ENCODE measurements around the gene RIGI.
"Not testable (repeated sequence)": the region's sequence is repeated elsewhere in the genome, so short reads cannot be mapped to it uniquely, and the experiment has no call there.

The RIGI gene

DNA sequence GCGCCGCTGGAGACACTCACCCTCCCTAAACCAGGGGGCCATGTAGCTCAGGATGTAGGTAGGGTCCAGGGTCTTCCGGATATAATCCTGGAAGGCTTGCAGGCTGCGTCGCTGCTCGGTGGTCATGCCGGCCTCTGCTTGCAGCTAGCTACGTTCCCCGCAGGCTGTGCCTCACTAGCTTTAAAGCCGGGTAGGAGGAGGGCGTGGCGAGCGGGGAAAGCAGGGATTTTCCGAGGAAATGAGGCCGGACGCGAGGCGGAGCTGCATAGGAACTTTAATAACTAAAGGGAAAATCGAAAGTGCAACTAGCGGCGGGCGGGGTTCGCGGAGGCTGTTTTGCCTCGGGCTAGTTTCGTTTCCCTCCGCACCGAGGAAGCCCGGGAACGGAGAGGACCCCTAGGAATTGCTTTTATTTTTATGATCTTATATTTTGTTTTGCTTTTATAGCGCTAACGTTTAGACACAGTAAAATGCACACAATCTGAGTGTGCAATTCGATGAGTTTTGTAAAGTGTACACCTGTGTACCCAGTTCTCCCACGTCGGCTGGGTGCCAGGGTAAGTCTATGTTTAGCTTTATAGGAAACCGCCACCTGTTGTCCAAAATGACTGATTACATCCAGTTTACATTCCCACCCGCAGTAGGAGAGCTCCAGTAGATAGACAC is at the start of gene RIGI:
RIGI (minus strand) TSS at position 156 of the 666 bp plus-strand sequence; CDS start at position 126, 30 bp downstream.
- DNase-seq (ENCODE audit: low read depth) = peak; percentile 69

DNA sequence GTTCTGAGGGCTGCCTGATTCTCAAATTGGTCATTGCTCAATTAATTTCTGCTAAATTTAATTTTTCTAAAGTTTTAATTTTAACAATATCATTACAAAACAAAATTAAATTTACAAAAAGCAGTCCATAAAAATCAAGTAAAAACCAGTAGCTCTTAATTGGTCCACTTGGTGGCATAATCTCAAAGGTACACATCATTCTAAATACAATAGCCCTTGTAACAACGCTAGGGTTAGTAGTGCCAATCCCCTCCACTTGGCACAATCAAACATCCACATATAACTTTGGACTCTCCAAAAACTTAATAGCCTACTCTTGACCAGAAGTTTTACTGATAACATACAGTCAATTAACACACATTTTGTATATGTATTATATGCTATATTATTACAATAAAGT is 48.9 kb upstream of the RIGI start:
- no peak for DNase-seq (ENCODE audit: low read depth)

DNA sequence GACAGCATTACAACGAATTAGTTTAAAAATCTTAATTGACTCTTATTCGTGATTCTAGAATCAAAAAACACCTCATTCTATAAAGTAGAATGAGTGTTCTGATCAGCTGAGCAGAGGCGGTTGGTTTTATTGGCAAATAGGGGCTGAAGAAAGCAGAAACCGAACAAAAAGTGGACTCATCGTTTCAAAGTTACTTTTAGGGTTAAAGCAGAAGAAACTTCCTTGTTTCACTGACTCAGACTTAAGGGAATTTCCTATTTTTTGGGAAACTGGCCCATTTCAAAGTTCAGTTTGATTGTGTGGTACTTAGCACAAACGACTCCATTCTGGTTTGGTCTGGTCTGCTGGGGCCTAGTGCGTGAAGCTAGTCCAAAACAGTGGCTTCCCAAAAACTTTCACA is 47.8 kb upstream of the RIGI start:
- no peak for DNase-seq (ENCODE audit: low read depth)

DNA sequence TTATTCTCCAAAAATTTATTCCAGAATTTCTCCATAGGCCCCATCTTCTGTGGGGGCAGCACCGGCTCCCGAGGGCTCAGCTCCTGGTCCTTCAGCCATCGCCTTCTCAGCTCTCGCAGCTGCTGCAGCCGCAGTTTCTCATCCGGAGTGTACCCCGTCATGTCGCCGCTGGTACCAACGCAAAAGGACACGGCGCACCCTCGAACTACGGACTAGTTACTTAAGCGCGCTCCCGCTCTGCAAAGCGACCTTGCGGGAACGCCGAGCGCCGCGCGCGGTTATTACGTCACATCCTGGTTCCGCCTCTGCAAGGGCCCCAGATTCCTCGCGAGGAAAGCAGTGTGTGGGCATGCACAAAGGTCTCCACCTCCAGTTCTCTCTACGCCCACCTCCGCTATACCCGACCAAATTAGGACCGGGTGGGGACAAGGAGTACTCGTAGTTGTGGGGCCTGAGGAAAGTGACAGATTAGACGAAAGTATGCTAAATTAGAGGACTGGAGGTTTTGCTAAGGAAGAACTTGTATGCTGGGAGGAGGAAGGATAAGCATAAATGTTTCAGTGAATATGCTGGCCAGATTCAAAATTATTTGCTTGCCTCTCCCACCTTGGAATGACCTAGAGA is 47.0 kb upstream of the RIGI start, which contains the start of gene NDUFB6:
NDUFB6 (minus strand) TSS at position 260 of the 624 bp plus-strand sequence; CDS start at position 161, 99 bp downstream.
- DNase-seq (ENCODE audit: low read depth) = peak; percentile 90

DNA sequence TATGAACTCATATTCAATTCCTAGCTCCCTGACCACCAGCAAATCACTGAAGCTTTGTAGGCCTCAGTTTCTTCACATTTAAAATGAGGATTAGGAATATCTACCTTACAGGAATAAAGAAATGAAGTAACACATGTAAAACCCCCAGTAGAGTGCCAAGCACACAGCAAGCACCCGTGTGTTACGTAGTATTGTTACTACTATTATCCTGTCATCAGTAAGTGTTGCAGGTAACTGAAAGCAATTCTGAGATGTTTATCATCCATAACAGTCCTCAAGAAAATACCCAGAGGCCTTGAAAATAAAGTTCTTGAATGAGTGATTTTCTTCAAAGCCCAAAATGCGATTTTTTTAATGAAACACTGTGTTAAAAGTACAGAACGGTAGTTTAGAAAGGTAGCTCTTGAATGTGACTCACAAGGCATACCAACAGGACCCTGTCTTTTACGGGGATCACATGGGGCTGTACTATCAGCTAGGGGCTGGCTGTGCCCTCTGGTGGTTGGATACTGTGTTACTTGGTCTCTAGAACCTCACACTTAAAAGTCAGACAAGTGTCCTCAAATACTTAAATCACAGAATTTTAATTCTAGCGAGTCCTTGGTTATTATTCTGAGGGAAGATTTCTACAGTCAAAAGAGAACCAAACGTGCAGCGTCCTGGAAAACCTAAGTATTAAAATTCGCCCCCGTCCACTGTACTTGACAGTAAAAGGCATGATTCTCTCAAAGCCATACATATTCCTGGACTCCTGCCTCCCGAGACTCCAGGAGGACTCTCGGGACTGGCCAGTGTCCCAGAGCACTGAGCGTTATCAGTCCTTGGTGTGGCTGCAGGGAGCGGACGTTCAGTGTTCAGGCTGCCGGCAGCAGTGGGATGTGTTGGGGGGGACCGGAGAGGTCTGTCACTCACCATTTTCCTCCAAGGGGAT is 46.2 kb upstream of the RIGI start:
- peak; percentile 59 for DNase-seq (ENCODE audit: low read depth)

DNA sequence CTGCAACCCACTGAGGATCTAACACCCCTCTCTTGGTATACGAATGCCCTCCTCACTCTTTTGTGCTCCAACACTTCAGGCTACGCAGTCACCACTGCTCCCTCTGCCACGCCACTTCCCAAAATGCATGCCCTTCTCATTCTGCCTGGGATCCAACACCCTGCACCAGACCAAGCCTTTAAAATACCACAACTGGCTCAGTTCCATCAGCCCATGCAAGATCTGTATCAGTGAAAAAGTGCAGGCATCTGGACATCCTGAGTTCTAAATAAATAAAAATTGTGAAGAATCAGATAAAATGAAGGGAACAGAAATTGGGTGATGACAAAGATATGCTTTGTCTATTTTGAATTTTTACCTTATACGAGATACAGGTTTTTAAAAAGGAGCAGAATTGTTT is 44.3 kb upstream of the RIGI start:
- no peak for DNase-seq (ENCODE audit: low read depth)

DNA sequence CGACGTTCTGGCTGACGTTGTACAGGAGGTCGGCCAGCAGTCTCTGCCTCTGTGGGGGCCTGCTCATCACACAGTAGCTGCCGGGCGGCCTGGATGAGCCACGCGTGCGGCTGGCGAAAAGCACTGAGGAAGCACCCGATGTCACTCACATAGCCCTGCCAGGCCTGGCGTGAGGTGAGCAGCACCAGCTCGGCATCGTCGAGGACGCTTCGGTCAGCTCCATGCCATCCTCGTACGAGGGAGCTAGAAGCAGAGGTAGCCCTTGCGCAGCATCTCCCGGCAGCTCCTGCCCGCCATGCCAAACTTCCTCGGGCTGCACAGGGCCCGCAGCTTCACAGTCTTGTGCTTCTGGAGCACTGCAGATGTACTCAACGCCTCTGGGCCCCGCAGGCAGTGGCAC is 40.8 kb upstream of the RIGI start:
- DNase-seq (ENCODE audit: low read depth) = no peak

DNA sequence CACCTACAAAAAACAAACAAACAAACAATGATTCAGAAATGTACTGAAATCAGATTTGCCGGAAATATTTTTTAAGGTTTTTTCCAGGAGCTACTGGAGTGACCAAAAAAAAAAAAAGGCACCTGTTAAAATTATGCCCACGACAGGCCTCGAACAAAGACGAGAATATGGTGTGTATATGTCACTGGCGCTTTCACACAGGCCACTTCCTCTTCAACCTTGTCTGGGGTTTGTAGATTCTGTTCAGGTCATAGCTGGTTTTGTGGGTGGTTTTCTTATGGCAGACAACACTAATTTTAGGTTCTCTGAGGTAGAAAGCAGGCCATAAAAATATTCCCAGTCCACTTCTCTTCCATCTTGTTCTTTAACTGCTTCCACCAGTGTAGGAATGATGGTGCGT is 40.0 kb upstream of the RIGI start:
- DNase-seq (ENCODE audit: low read depth) = no peak

DNA sequence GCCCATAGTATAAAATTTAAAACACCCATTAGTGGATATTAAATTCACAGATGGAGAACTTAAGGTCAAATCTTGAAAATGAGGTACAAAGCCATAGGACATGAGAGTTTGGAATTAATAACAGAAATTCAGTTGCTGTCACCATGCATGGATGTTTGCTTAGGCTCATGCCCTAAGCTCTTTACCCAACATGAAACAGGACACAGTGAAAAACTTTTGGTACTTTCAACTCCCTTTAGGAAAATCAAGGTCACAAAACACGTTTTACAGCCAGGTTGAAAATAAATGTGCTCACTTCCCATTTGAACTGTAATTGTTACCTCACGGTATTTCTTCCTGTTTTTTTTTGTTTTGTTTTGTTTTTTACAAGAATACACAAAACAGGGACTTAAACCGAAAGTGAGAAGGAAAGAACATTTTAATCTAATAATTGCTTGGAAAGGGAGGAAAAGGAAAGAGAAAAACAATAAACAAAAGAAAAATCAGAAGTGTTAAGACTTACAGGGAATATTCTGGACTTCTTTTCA is 32.5 kb upstream of the RIGI start:
- DNase-seq (ENCODE audit: low read depth) = no peak

DNA sequence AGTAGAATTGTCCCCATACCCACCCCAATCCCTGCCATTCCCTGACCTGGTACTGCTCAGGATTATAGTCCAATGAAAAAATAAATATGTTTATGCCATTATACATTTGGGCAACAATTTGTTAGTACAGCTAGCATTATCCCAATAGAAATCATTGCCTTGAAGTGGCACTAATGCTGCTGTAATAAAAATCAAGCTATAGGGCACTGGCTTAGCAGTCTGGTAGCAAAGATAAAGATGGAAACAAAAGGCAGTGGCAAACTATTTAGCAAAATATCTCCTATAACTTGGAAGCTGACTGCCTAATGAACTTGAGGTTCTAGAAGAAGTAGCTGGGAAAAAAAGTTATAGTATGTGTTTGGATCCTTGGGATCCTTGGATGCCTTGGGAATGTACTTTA is 28.6 kb upstream of the RIGI start:
- DNase-seq (ENCODE audit: low read depth) = no peak

DNA sequence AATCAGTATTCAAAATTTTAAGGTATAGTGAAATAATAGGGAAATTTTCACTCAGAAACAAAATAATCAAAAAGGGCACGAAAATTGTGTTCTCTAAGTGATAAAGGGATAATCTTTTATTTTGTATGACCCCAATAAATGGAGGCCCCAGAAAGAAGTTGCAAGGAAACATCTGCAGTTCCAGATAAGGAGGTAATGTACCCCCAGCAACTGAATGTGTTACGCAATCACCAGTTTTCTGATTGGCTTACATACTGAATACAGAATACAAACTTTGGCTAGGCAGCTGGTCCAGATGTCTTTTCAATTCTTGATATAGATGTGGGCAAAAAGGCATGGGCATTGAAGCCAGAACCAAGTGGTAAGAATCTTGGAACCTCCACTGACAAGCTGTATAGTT is 28.1 kb upstream of the RIGI start:
- DNase-seq (ENCODE audit: low read depth) = no peak

DNA sequence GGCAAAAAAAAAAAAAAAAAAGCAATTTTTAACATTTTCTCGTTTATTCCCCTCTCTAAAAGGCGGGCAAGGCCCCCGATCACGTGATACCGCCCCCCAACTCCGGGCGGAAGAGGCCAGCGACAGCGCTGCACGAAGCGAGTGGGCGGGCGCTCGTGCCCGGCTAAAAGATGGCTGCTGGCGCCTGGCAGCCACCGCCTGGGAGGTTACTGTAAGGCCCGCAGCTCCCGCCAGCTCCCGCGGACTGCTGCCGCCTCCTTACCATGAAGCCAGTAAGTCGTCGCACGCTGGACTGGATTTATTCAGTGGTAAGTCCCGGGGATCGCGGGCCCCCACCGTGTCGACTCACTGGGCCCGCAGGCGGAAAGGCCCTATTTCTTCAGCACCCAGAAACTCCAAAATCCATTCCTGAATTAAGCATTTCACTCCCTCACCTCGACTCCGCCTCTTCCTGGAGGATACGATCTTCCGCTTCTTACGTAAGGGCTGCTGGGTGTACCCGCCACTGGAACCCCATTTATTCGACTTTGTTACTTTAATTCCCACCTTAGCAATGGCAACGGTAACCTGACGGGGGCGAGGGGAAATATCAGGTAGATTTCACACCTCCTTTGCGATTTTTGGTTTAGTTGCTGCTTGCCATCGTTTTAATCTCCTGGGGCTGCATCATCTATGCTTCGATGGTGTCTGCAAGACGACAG is 26.3 kb upstream of the RIGI start, which contains the start of the genes SMIM27 and TOPORS:
SMIM27 (plus strand) TSS at position 156 of the 701 bp plus-strand sequence; CDS start at position 264, 108 bp downstream.
TOPORS (minus strand) TSS at position 415 of the 701 bp plus-strand sequence; CDS start at position 265, 150 bp downstream.
- DNase-seq (ENCODE audit: low read depth) = peak; percentile 82

DNA sequence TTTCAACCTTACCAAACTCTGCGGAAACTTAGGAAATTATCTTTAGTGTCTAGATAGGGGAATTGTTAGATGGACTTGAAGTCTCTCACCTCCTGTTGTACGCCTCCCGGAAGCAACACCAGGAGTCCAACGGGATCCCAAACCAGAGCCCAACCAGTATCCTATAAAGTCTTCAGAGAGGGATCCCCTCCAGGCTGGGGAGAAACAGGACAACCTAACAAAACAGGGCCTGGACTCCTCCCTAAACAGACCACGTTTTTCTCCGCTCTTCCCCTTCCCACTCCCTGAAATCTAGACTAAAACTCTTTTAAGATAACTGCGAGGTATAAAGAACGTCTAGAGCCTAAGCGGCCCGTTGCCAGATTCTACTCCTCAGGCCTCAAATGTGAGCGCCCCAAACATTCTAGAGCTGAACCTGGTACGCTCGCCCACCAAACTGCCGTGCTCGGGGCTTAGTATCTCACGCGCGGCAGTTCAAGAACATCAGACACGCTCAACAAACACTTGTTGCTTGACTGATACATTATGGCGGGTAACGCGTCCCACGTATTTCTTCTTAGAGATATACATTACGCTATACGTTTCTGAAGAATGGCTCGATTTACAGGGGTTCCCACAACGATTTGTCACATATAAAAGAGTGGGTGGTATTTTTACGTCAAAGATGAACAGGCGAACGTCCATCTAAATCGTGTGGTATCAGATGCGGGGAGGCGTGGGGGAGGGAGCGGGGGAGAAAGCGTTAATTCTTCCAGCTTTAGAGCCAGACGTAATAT is 25.5 kb upstream of the RIGI start:
- peak; percentile 29 for DNase-seq (ENCODE audit: low read depth)

DNA sequence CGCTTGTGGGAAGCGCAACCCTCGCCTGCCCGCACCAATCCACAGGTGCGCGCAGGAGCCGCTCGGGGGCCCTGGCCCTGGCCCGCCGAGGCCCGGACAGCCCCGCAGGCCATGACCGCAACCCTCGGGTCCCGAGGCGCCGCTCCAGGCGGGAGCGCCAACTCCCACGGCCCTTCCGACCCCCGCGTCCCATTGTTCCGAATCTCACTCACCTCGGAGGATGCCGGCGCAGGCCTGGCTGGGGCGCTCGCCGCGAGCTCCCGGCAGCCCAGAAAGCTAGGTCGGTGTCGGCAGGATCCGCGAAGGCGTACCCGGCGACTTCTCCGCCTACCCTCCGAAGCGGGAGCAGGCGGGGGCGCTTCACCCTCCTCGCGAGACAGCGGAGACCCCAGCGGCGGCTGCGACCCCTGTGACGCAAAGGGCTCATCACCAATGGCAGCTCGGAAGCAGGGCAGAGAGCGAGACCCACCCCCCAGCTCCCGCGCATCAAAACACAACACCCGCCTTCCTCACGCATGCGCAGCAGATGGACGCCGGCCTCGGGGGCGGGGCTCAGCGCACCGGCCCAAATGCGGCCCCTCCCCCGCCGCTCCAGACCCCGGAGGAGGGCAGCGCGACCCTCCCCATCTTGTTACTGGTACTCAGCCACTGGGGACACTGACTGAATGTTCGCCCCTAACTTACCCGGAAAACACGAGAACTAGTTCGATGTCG is 24.7 kb upstream of the RIGI start:
- DNase-seq (ENCODE audit: low read depth) = peak; percentile 89

DNA sequence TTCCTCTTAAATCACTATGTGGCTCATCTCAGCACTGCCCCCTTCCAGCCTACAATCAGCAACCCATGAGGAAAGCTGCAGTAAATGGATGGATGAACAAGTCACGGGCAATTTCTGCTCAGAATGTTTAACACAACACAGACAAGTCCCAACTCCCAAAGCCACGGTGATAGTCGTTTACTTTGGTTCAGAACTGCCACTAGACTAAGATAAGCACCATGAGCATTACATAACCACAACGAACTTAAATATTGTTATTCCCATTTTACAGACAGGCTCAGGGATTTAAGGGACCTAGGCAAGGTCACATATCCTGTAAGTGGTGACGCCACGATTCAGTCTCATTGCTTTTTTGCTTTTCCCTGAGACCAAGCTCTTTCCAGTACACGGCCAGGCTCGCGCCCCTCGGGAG is 24.2 kb upstream of the RIGI start:
- DNase-seq (ENCODE audit: low read depth) = no peak

DNA sequence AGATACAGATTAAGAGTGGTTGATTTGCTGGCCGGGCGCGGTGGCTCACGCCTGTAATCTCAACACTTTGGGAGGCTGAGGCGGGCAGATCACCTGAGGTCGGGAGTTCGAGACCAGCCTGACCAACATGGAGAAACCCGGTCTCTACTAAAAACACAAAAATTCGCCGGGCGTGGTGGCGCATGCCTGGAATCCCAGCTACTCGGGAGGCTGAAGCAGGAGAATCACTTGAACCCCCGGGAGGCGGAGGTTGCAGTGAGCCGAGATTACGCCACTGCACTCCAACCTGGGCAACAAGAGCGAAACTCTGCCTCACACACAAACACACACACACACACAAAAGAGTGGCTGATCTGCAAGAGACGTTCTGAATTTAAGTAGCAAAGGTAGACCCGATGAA is 22.2 kb upstream of the RIGI start:
- not testable (repeated sequence) for DNase-seq (ENCODE audit: low read depth)

DNA sequence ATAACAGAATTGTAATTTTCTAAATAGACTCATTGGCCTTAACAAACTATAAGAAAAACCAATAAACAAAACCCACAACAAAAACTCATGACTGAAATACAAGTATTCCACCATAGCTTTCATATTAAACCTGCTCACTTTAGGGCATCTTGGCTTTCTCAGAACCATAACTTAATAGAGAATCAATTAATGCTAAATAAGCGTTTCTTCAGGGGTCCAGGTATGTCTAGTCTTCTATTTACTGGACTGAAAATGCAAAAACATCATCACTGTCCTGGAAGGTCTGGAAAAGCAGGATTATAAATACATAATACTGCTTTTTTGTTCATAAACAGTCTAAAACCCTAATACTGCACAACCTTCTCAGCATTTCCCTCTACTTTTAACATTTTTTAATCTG is 19.9 kb upstream of the RIGI start:
- no peak for DNase-seq (ENCODE audit: low read depth)

DNA sequence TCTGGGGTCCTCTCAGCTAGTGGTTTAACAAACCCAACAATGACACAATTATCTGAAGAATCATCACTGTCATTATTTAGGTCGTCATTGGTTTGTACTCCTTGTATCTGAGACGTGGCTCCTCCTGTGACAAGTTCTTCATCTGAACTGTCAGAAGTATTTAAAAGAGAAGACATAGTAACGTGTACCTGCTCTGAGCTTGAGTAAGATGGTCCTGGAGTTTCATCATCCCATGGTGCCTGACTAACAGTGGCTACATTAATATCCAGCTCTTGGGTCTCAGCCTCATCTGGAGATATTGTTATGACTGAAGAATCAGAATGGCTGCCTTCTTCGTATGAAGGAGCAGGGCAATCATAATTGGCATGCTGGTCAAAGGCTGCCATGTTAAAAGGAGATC is 17.1 kb upstream of the RIGI start:
- no peak for DNase-seq (ENCODE audit: low read depth)

DNA sequence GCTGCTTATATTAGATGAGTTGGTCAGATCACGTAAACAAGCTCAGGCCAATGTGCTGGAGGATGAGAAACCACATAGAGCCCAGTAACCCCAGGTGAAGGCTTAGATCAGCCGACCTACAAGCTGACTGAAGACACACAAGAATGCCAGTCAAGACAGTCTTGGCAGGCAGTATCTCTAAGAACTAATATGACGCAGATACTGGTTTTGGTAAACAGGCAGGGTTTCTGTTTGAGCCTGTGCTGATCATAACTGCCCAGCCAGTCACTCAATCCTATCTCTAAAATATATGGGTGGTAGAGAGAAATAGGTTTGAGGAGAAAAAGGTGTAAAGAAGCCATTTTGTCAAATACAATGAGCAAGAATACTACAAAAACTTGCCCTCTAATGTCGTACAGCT is 7.8 kb upstream of the RIGI start:
- no peak for DNase-seq (ENCODE audit: low read depth)

DNA sequence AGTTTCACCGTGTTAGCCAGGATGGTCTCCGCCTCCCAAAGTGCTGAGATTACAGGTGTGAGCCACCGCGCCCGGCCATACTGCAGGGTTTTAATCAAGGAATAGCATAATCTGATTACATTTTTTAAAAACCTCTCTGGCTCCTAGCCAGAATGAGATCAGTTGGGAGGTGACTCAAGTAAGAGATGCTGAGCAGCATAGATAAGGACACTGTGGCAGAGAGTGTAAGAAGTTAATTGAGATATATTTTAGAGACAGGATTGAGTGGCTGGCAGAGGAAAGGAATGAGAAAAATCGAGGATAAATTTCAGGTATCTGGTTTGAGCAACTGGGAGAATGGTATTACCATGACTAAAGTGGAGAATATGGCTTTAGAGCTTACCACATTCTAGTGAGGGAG is 7.3 kb upstream of the RIGI start:
- no peak for DNase-seq (ENCODE audit: low read depth)
